ENCODE results near the gene ABHD15.

Gene ABHD15

DNA sequence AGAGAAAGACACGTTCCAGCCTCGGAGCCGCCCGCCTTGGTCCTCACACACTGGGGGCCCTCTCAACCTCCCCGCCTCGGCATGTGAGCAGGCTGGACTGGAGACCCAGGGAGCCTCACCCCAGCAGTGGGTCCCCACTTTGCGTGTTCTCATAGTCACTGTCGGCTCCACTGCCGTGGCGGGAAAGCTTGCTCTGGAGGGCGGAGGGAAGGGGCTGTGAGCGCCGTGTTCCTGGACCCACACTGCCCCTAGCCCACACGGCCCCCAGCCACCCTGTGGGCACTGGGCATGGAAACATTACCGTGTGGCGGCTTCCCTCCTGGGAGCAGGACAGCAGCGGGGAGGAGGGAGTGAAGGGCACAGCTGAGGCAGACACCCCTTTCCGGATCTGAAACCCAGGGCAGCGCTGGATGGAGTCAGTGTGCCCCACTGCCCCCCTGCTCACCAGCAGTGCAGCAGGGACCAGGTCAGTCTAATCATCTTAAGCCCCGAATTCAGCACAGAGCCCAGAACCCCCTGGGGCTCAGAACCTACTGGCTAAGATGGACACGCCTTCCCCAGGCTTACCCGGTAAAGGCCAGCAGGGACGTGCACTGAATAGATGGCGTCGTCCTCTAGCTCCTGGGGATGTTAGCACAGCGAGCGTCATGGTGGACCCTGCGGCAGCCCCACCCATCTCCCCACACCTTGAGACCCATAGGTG is 8.8 kb upstream of the ABHD15 start:
- H3K4me1 ChIP-seq (ENCODE audit: control insufficient read depth in 1 of 2, insufficient read depth in 2 of 2, low read length in 2 of 2), result peaks cover 0 to under 1% of the 10 kb centered on the region in 2 experiments
- no peaks in the 10 kb centered on the region for H3K79me1 ChIP-seq (ENCODE audit: low read length)
- peaks cover 63 to 72% of the 10 kb centered on the region in 2 experiments for H3K36me3 ChIP-seq (ENCODE audit: control insufficient read depth in 1 of 2, insufficient read depth in 2 of 2, low read length in 2 of 2)
- H3K4me3 ChIP-seq (ENCODE audit: low read depth, low read length), result no peak overlapping the region
- no peak overlapping the region for H3K9ac ChIP-seq (ENCODE audit: low read length)
- no peak overlapping the region for H3K4me2 ChIP-seq (ENCODE audit: low read length)
- no peak overlapping the region for H3K27ac ChIP-seq (ENCODE audit: low read depth, low read length)
- H3K27me3 ChIP-seq (ENCODE audit: insufficient read depth, low read length), result no peaks in the 10 kb centered on the region
- peaks cover 2% of the 10 kb centered on the region for H3K9me3 ChIP-seq (ENCODE audit: insufficient read depth, low read depth, low read length)
- H2BK120ac ChIP-seq (ENCODE audit: insufficient read depth, low read length, poor library complexity), result no peak overlapping the region
- no peak overlapping the region for H4K12ac ChIP-seq (ENCODE audit: low read depth, low read length)
- DNase-seq, result no peak
- H3K18ac ChIP-seq (ENCODE audit: low read length), result no peak overlapping the region
- no CpG with 5 or more reads among the region's 28 CpGs for WGBS (ENCODE audit: extremely low coverage, insufficient coverage, insufficient read length)
- H3K14ac ChIP-seq (ENCODE audit: low read length), result no peak overlapping the region
- no peak overlapping the region for H2BK12ac ChIP-seq (ENCODE audit: low read length)
- H3K79me2 ChIP-seq (ENCODE audit: control insufficient read depth, insufficient read depth, low read length, poor library complexity), result no peaks in the 10 kb centered on the region
- no peak overlapping the region for H2AFZ ChIP-seq (ENCODE audit: insufficient read depth, low read length, poor library complexity)
- no peak overlapping the region for H2BK5ac ChIP-seq (ENCODE audit: low read depth, low read length, poor library complexity)
- H2AK5ac ChIP-seq (ENCODE audit: low read length), result no peak overlapping the region
- no peak overlapping the region for H3K23ac ChIP-seq (ENCODE audit: low read length)
- no peak overlapping the region for H3K4ac ChIP-seq (ENCODE audit: low read depth, low read length)
- H4K8ac ChIP-seq (ENCODE audit: low read depth, low read length), result no peak overlapping the region
- H4K91ac ChIP-seq (ENCODE audit: low read depth, low read length), result no peak overlapping the region

DNA sequence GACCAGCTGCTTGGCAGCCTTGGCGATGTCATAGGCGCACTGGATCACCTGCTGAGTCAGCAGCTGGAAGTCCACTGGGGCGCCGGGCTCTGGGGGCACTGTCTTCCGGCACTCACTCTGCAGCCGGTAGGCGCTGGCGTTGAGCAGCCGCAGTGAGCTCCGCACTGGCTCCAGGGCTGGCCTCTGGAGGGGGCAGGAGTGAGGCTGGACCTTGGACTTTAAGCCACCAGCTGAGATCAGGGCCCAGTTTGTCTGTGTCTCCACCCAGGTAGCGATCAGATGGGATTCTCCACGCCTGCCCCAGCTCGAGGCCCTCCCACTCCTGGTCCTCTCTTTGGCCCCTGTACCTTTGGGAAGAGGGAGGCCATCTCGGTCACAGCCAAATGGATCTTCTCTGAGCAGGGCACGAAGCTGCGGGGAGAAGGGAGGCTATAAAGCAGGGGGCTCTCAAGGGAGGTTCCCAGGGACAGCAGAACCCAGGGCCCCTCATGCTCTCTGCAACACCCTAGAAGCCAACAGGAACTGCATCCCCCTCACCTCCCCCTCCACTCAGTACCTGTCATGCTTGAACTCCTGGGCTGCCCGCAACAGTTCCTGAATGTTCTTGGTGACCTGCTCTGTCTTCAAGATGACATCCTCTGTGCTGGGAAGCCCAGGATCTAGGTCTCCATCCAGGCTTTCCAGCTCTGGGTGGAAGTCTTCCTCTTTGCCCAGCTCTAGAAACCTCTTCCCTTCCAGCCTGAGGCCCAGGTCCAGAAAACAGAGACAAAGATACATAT is 8.1 kb upstream of the ABHD15 start:
- H2BK5ac ChIP-seq (ENCODE audit: low read depth, low read length, poor library complexity), result no peak overlapping the region
- peaks cover 2% of the 10 kb centered on the region for H3K9me3 ChIP-seq (ENCODE audit: insufficient read depth, low read depth, low read length)
- H3K23ac ChIP-seq (ENCODE audit: low read length), result no peak overlapping the region
- no CpG with 5 or more reads among the region's 17 CpGs for WGBS (ENCODE audit: extremely low coverage, insufficient coverage, insufficient read length)
- H3K36me3 ChIP-seq (ENCODE audit: control insufficient read depth in 1 of 2, insufficient read depth in 2 of 2, low read length in 2 of 2), result peaks cover 63 to 69% of the 10 kb centered on the region in 2 experiments
- no peak overlapping the region for H2AFZ ChIP-seq (ENCODE audit: insufficient read depth, low read length, poor library complexity)
- no peaks in the 10 kb centered on the region for H3K79me2 ChIP-seq (ENCODE audit: control insufficient read depth, insufficient read depth, low read length, poor library complexity)
- no peak overlapping the region for H3K27ac ChIP-seq (ENCODE audit: low read depth, low read length)
- no peak overlapping the region for H3K18ac ChIP-seq (ENCODE audit: low read length)
- H2AK5ac ChIP-seq (ENCODE audit: low read length), result no peak overlapping the region
- no peaks in the 10 kb centered on the region for H3K79me1 ChIP-seq (ENCODE audit: low read length)
- no peak overlapping the region for H3K4ac ChIP-seq (ENCODE audit: low read depth, low read length)
- H2BK12ac ChIP-seq (ENCODE audit: low read length), result no peak overlapping the region
- no peak overlapping the region for H3K4me3 ChIP-seq (ENCODE audit: low read depth, low read length)
- H4K8ac ChIP-seq (ENCODE audit: low read depth, low read length), result no peak overlapping the region
- no peak overlapping the region for H4K12ac ChIP-seq (ENCODE audit: low read depth, low read length)
- DNase-seq, result no peak
- H3K9ac ChIP-seq (ENCODE audit: low read length), result no peak overlapping the region
- no peak overlapping the region for H3K4me2 ChIP-seq (ENCODE audit: low read length)
- H4K91ac ChIP-seq (ENCODE audit: low read depth, low read length), result no peak overlapping the region
- H2BK120ac ChIP-seq (ENCODE audit: insufficient read depth, low read length, poor library complexity), result no peak overlapping the region
- H3K14ac ChIP-seq (ENCODE audit: low read length), result no peak overlapping the region
- H3K4me1 ChIP-seq (ENCODE audit: control insufficient read depth in 1 of 2, insufficient read depth in 2 of 2, low read length in 2 of 2), result peaks cover 0 to 3% of the 10 kb centered on the region in 2 experiments
- no peaks in the 10 kb centered on the region for H3K27me3 ChIP-seq (ENCODE audit: insufficient read depth, low read length)

- no peak overlapping the region for H2BK120ac ChIP-seq (ENCODE audit: insufficient read depth, low read length, poor library complexity)
- H3K36me3 ChIP-seq (ENCODE audit: control insufficient read depth in 1 of 2, insufficient read depth in 2 of 2, low read length in 2 of 2), result peaks cover 63 to 65% of the 10 kb centered on the region in 2 experiments
- no peak overlapping the region for H3K4ac ChIP-seq (ENCODE audit: low read depth, low read length)
- no peak overlapping the region for H3K23ac ChIP-seq (ENCODE audit: low read length)
- WGBS (ENCODE audit: extremely low coverage, insufficient coverage, insufficient read length), result no CpG with 5 or more reads among the region's 14 CpGs
- H3K4me1 ChIP-seq (ENCODE audit: control insufficient read depth in 1 of 2, insufficient read depth in 2 of 2, low read length in 2 of 2), result peaks cover 6 to 9% of the 10 kb centered on the region in 2 experiments
- no peaks in the 10 kb centered on the region for H3K79me2 ChIP-seq (ENCODE audit: control insufficient read depth, insufficient read depth, low read length, poor library complexity)
- no peak overlapping the region for H3K27ac ChIP-seq (ENCODE audit: low read depth, low read length)
- no peak overlapping the region for H3K9ac ChIP-seq (ENCODE audit: low read length)
- H2AFZ ChIP-seq (ENCODE audit: insufficient read depth, low read length, poor library complexity), result no peak overlapping the region
- no peak overlapping the region for H2BK12ac ChIP-seq (ENCODE audit: low read length)
- H3K9me3 ChIP-seq (ENCODE audit: insufficient read depth, low read depth, low read length), result peaks cover 2% of the 10 kb centered on the region
- no peak for DNase-seq
- no peak overlapping the region for H3K4me3 ChIP-seq (ENCODE audit: low read depth, low read length)
- H4K8ac ChIP-seq (ENCODE audit: low read depth, low read length), result no peak overlapping the region
- H4K12ac ChIP-seq (ENCODE audit: low read depth, low read length), result no peak overlapping the region
- H4K91ac ChIP-seq (ENCODE audit: low read depth, low read length), result no peak overlapping the region
- H2BK5ac ChIP-seq (ENCODE audit: low read depth, low read length, poor library complexity), result no peak overlapping the region
- H3K79me1 ChIP-seq (ENCODE audit: low read length), result peaks cover under 1% of the 10 kb centered on the region
- no peak overlapping the region for H2AK5ac ChIP-seq (ENCODE audit: low read length)
- no peak overlapping the region for H3K18ac ChIP-seq (ENCODE audit: low read length)
- H3K4me2 ChIP-seq (ENCODE audit: low read length), result no peak overlapping the region
- no peaks in the 10 kb centered on the region for H3K27me3 ChIP-seq (ENCODE audit: insufficient read depth, low read length)
- H3K14ac ChIP-seq (ENCODE audit: low read length), result no peak overlapping the region
Observed at GRCh38 chr17:29573871-29574731, 7.3 kb upstream of the ABHD15 start.

DNA sequence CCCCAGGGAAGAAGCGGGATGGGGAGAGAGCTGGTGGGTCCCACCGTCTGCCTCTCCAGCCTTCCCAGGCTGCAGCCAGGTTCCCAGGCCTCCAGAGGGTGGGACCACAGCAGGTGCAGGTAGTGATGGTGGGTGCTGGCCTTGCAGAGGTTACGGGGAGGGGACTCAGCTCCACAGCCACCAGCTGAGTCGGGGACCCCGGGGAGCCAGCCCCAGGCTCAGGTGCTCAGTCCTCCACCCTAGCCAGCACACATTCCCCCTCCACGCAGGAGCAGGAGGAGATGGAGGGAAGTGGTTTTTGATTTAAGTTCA is 6.7 kb upstream of the ABHD15 start:
- Histone ChIP-seq H2BK12ac (ENCODE audit: low read length) (no peak overlapping the region), H4K91ac (ENCODE audit: low read depth, low read length) (no peak overlapping the region), H4K12ac (ENCODE audit: low read depth, low read length) (no peak overlapping the region), H2BK5ac (ENCODE audit: low read depth, low read length, poor library complexity) (no peak overlapping the region), H3K14ac (ENCODE audit: low read length) (no peak overlapping the region), H3K4me3 (ENCODE audit: low read depth, low read length) (no peak overlapping the region), H3K79me1 (ENCODE audit: low read length) (peaks cover 6% of the 10 kb centered on the region), H3K4me1 (ENCODE audit: control insufficient read depth in 1 of 2, insufficient read depth in 2 of 2, low read length in 2 of 2) (peaks cover 7 to 13% of the 10 kb centered on the region in 2 experiments), H3K4ac (ENCODE audit: low read depth, low read length) (no peak overlapping the region), H2AK5ac (ENCODE audit: low read length) (no peak overlapping the region), H3K79me2 (ENCODE audit: control insufficient read depth, insufficient read depth, low read length, poor library complexity) (peaks cover 5% of the 10 kb centered on the region), H3K9ac (ENCODE audit: low read length) (no peak overlapping the region), H2AFZ (ENCODE audit: insufficient read depth, low read length, poor library complexity) (no peak overlapping the region), H3K4me2 (ENCODE audit: low read length) (no peak overlapping the region), H3K23ac (ENCODE audit: low read length) (no peak overlapping the region), H4K8ac (ENCODE audit: low read depth, low read length) (no peak overlapping the region), H2BK120ac (ENCODE audit: insufficient read depth, low read length, poor library complexity) (no peak overlapping the region), H3K27me3 (ENCODE audit: insufficient read depth, low read length) (no peaks in the 10 kb centered on the region), H3K9me3 (ENCODE audit: insufficient read depth, low read depth, low read length) (peaks cover 2% of the 10 kb centered on the region), H3K18ac (ENCODE audit: low read length) (no peak overlapping the region), H3K27ac (ENCODE audit: low read depth, low read length) (no peak overlapping the region), H3K36me3 (ENCODE audit: control insufficient read depth in 1 of 2, insufficient read depth in 2 of 2, low read length in 2 of 2) (peaks cover 60 to 63% of the 10 kb centered on the region in 2 experiments)
- no CpG with 5 or more reads among the region's 6 CpGs for WGBS (ENCODE audit: extremely low coverage, insufficient coverage, insufficient read length)
- DNase-seq, result no peak
